GM20000 (cell line): ENCODE results near the gene POC1A.

Experiments
- DNase-seq: peaks from one replicate; pipeline ENCODE4 v3.0.0; 2012; ENCODE audit warnings: low spot score
- CTCF ChIP-seq: IDR thresholded peaks from 2 replicates; pipeline ENCODE4 v1.5.1; 2012; ENCODE audit warnings: mild to moderate bottlenecking, control low read depth; ENCODE audit errors: extremely low read depth, missing control alignments

POC1A gene

GRCh38 chr3:52119826-52120225 is 34.4 kb downstream of the POC1A start:
- no peak for DNase-seq
- TF ChIP-seq CTCF, result no peak

GRCh38 chr3:52119099-52119498 is 35.1 kb downstream of the POC1A start:
- DNase-seq, result no peak
- no peak for TF ChIP-seq CTCF

- DNase-seq, result no peak
- no peak for TF ChIP-seq CTCF
These were observed 35.9 kb downstream of the POC1A start for GRCh38 chr3:52118156-52118875.

- no peak for TF ChIP-seq CTCF
- no peak for DNase-seq
These were observed 36.7 kb downstream of the POC1A start for GRCh38 chr3:52117537-52117936.

- DNase-seq, result no peak
- no peak for TF ChIP-seq CTCF
These were observed 42.2 kb downstream of the POC1A start for GRCh38 chr3:52112056-52112455.

GRCh38 chr3:52110502-52110901 is 43.7 kb downstream of the POC1A start:
- no peak for DNase-seq
- no peak for TF ChIP-seq CTCF

GRCh38 chr3:52109611-52110301 is 44.5 kb downstream of the POC1A start:
- no peak for DNase-seq
- no peak for TF ChIP-seq CTCF
